ENCODE measurements around the gene INHBA. TPM values are rescaled to one million over a fixed set of nuclear protein-coding genes. Genes with fewer than 3 reads are reported as not detected.

The INHBA gene
- polyA plus RNA-seq, 1 donor from 2014 or later = 0.19 TPM

DNA sequence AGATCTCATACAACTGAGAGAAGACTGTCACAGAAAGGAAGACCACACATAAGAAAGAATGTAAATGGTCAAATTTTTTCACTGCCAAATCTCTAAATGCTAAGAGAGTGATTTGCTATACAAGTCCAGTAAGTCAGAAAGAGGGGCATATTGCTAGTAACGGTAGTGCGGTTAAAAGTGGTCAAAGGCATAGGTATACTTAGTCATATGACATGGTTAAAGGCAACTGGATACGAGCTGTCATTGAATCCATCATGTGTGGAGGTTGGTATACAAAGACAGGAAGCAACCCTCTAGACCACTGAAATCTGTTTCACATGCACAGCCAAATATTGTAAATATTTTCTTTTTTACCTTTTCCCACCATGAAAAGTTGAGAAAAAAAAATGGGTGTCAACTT, 4.8 kb downstream of the INHBA start:
- TF ChIP-seq SMC3 (conservative IDR thresholded peaks at IDR 0.05; ENCODE audit: poor library complexity) (no peak), POLR2AphosphoS5 (IDR thresholded peaks at IDR 0.05) (no peak), TAF1 (IDR thresholded peaks at IDR 0.05; ENCODE audit: low read depth) (no peak), MXI1 (conservative IDR thresholded peaks at IDR 0.05; ENCODE audit: poor library complexity, severe bottlenecking) (no peak), RAD21 (conservative IDR thresholded peaks at IDR 0.05) (no peak), EZH2 (IDR thresholded peaks at IDR 0.05; ENCODE audit: borderline replicate concordance, insufficient read depth, low read length, poor library complexity, severe bottlenecking) (no peak), EP300 (conservative IDR thresholded peaks at IDR 0.05; ENCODE audit: poor library complexity, severe bottlenecking) (no peak)
- TF ChIP-seq, protein P1, sequence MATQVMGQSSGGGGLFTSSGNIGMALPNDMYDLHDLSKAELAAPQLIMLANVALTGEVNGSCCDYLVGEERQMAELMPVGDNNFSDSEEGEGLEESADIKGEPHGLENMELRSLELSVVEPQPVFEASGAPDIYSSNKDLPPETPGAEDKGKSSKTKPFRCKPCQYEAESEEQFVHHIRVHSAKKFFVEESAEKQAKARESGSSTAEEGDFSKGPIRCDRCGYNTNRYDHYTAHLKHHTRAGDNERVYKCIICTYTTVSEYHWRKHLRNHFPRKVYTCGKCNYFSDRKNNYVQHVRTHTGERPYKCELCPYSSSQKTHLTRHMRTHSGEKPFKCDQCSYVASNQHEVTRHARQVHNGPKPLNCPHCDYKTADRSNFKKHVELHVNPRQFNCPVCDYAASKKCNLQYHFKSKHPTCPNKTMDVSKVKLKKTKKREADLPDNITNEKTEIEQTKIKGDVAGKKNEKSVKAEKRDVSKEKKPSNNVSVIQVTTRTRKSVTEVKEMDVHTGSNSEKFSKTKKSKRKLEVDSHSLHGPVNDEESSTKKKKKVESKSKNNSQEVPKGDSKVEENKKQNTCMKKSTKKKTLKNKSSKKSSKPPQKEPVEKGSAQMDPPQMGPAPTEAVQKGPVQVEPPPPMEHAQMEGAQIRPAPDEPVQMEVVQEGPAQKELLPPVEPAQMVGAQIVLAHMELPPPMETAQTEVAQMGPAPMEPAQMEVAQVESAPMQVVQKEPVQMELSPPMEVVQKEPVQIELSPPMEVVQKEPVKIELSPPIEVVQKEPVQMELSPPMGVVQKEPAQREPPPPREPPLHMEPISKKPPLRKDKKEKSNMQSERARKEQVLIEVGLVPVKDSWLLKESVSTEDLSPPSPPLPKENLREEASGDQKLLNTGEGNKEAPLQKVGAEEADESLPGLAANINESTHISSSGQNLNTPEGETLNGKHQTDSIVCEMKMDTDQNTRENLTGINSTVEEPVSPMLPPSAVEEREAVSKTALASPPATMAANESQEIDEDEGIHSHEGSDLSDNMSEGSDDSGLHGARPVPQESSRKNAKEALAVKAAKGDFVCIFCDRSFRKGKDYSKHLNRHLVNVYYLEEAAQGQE (IDR thresholded peaks at IDR 0.05; ENCODE audit: borderline replicate concordance) = no peak
- TF ChIP-seq, protein P2, sequence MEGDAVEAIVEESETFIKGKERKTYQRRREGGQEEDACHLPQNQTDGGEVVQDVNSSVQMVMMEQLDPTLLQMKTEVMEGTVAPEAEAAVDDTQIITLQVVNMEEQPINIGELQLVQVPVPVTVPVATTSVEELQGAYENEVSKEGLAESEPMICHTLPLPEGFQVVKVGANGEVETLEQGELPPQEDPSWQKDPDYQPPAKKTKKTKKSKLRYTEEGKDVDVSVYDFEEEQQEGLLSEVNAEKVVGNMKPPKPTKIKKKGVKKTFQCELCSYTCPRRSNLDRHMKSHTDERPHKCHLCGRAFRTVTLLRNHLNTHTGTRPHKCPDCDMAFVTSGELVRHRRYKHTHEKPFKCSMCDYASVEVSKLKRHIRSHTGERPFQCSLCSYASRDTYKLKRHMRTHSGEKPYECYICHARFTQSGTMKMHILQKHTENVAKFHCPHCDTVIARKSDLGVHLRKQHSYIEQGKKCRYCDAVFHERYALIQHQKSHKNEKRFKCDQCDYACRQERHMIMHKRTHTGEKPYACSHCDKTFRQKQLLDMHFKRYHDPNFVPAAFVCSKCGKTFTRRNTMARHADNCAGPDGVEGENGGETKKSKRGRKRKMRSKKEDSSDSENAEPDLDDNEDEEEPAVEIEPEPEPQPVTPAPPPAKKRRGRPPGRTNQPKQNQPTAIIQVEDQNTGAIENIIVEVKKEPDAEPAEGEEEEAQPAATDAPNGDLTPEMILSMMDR (IDR thresholded peaks at IDR 0.05; ENCODE audit: poor library complexity, severe bottlenecking) = no peak
- H3K4me3 ChIP-seq (ENCODE audit: low read length) = no peak overlapping the region
- H3K27ac ChIP-seq (ENCODE audit: low read length) = no peak overlapping the region
- no peaks in the 10 kb centered on the region for H3K9me3 ChIP-seq (ENCODE audit: low read length)
- no peaks in the 10 kb centered on the region for H3F3A ChIP-seq (ENCODE audit: insufficient read depth, low read length, poor library complexity, severe bottlenecking)
- H3K9me2 ChIP-seq (ENCODE audit: insufficient read depth, low read length) = no peaks in the 10 kb centered on the region
- H4K20me1 ChIP-seq (ENCODE audit: insufficient read depth) = no peaks in the 10 kb centered on the region
- H3K79me2 ChIP-seq (replicated peaks; ENCODE audit: insufficient read depth, low read length) = no peaks in the 10 kb centered on the region
- H2AFZ ChIP-seq (ENCODE audit: low read depth, low read length) = no peak overlapping the region
- H3K27me3 ChIP-seq (ENCODE audit: insufficient read depth, low read depth, low read length) = peaks cover 50% of the 10 kb centered on the region
- H3K36me3 ChIP-seq (ENCODE audit: insufficient read depth, low read length) = no peaks in the 10 kb centered on the region
- no peak overlapping the region for H3K4me2 ChIP-seq (ENCODE audit: low read length)
- no peak overlapping the region for H3K9ac ChIP-seq (ENCODE audit: low read length)

DNA sequence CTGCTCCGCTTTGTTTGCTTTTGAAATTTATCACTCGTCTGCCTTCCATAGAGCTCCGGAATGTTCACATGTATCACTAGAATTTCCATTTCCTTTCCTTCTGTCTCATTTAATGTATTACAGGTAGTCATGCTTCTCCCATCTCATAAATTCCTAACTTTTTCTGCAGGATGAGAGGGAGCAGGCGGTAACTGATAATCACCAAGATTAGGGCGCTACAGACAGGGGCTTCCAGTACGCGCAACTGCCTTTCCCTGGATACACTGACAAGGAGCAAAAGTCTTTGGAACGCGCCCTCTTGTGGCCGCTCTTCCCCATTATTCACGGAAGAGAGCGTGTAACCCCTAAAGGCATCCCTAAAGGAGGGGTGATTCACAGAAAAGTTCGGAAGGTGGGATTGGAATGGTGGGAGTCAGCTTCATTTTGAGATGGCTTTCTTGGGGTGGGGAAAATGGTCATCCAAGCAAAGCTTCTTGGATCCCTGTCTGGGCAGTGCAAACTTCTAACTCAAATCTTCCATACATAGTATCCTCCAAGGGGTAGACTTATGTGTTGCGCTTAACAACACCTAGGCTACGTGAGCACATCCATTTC, 6.5 kb downstream of the INHBA start:
- Histone ChIP-seq H3K4me2 (ENCODE audit: low read length) (no peak overlapping the region), H3K27me3 (ENCODE audit: insufficient read depth, low read depth, low read length) (peaks cover 37% of the 10 kb centered on the region), H3K27ac (ENCODE audit: low read length) (no peak overlapping the region), H3K9ac (ENCODE audit: low read length) (no peak overlapping the region), H4K20me1 (ENCODE audit: insufficient read depth) (no peaks in the 10 kb centered on the region), H3F3A (ENCODE audit: insufficient read depth, low read length, poor library complexity, severe bottlenecking) (no peaks in the 10 kb centered on the region), H3K36me3 (ENCODE audit: insufficient read depth, low read length) (no peaks in the 10 kb centered on the region), H3K4me3 (ENCODE audit: low read length) (peak overlapping the region; percentile 20), H3K9me2 (ENCODE audit: insufficient read depth, low read length) (no peaks in the 10 kb centered on the region), H3K79me2 (replicated peaks; ENCODE audit: insufficient read depth, low read length) (no peaks in the 10 kb centered on the region), H2AFZ (ENCODE audit: low read depth, low read length) (no peak overlapping the region), H3K9me3 (ENCODE audit: low read length) (no peaks in the 10 kb centered on the region)
- TF ChIP-seq SMC3 (conservative IDR thresholded peaks at IDR 0.05; ENCODE audit: poor library complexity) (peak; percentile 79), MXI1 (conservative IDR thresholded peaks at IDR 0.05; ENCODE audit: poor library complexity, severe bottlenecking) (no peak), RAD21 (conservative IDR thresholded peaks at IDR 0.05) (peak; percentile 71)
- TF ChIP-seq, protein P2 (IDR thresholded peaks at IDR 0.05; ENCODE audit: poor library complexity, severe bottlenecking) = peak; percentile 71

All from neural cell (in vitro differentiated cells).